ENCODE measurements around the gene KCNQ1. TPM values are rescaled to one million over a fixed set of nuclear protein-coding genes. Genes with fewer than 3 reads are reported as not detected.

KCNQ1 gene
- total and polyA plus RNA-seq, 2 experiments from 2014 or later: 0.45 to 0.87 TPM

DNA sequence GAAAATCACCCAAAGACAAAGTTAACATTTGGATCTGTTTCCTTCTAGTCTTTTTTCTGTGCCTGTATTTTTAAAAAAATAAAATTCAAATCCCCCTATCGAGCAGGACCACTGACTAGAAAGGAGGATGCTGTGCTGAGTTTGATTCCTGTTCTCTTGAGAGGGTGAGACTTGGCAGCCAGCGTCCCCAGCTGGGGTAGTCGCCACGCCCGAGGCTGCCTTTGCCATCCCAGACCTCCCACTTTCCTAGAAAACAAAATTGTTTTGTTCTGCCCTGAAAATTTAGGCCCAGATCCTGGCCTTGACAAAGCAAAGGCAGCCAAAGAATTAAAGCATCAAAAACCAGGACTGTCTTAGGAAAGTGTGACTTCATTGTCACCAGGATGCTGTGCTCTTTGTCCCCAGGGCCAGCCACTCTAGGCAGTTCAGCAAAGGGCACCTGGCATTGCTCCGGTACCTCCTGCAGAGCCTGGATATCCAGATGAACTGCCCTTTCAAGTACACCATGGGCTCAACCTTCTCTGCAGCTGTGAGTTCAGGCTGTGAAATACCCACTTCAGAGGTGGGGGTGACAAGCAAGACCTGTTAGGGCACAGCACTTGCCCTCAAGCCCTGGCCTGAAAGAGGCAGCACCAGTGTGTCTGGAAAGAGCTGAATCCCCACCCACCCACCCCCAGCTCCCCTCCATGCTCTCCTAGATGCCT, 210.4 kb downstream of the KCNQ1 start (continued):
- TF ChIP-seq, protein P1, sequence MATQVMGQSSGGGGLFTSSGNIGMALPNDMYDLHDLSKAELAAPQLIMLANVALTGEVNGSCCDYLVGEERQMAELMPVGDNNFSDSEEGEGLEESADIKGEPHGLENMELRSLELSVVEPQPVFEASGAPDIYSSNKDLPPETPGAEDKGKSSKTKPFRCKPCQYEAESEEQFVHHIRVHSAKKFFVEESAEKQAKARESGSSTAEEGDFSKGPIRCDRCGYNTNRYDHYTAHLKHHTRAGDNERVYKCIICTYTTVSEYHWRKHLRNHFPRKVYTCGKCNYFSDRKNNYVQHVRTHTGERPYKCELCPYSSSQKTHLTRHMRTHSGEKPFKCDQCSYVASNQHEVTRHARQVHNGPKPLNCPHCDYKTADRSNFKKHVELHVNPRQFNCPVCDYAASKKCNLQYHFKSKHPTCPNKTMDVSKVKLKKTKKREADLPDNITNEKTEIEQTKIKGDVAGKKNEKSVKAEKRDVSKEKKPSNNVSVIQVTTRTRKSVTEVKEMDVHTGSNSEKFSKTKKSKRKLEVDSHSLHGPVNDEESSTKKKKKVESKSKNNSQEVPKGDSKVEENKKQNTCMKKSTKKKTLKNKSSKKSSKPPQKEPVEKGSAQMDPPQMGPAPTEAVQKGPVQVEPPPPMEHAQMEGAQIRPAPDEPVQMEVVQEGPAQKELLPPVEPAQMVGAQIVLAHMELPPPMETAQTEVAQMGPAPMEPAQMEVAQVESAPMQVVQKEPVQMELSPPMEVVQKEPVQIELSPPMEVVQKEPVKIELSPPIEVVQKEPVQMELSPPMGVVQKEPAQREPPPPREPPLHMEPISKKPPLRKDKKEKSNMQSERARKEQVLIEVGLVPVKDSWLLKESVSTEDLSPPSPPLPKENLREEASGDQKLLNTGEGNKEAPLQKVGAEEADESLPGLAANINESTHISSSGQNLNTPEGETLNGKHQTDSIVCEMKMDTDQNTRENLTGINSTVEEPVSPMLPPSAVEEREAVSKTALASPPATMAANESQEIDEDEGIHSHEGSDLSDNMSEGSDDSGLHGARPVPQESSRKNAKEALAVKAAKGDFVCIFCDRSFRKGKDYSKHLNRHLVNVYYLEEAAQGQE (IDR thresholded peaks at IDR 0.05; ENCODE audit: unreplicated experiment): no peak
- no peak for TF ChIP-seq ZNF331 (CRISPR knock-in tag; IDR thresholded peaks at IDR 0.05; ENCODE audit: low read depth)

DNA sequence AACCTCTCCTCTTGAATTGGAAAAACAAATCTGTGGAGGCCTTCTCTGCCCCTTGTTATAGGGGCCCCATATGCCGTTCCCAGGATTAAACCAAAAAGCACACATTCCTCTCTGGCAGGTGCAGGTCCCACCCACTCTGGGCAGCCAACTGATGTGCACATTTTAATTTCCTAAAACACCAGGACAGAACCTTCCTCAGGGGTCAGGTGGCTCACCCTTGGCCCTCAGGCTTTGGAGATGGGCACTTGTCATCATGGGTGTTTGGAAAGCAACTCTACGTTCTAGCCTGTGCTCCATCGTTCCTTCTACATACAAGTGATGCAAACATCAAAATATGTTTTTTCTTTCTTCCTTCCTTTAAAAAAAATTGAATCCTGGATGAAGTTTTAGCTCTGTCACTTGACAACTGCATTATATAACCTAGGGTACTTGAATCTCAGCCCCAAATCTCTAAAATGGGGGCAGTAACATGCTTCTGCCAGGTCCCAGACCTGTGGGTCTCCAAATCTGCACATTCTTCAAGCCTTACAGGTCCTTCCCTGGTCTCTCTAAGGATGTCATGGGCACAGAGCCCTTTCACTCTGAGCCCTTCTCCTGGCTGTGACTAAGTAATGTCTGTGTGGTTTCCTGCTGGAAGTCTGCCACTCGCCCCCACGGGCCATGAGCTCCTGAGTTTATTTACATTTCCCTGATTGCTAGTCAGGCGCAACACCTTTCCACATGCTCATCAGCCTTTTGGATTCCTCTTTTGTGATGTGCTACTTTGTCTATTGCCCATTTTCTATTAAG, 211.2 kb downstream of the KCNQ1 start:
- Mint-ChIP-seq H3K27me3 (ENCODE audit: insufficient read depth, low read depth, poor library complexity) (peaks cover 71% of the 10 kb centered on the region), H3K9me3 (peaks cover 99% of the 10 kb centered on the region), H3K4me1 (no peaks in the 10 kb centered on the region; the same call in 1 of the 3 replicates), H3K4me3 (no peak overlapping the region), H3K36me3 (ENCODE audit: low read depth) (peaks cover 94% of the 10 kb centered on the region), H3K27ac (no peak overlapping the region)
- Histone ChIP-seq H3K36me3 (ENCODE audit: insufficient read depth) (peaks cover 15% of the 10 kb centered on the region; the same call in 1 of the 2 replicates), H3K27me3 (ENCODE audit: insufficient read depth) (peaks cover 98% of the 10 kb centered on the region), H3K79me2 (replicated peaks; ENCODE audit: insufficient read depth) (no peaks in the 10 kb centered on the region), H3K4me1 (ENCODE audit: insufficient read depth) (no peaks in the 10 kb centered on the region), H4K20me1 (replicated peaks; ENCODE audit: insufficient read depth) (no peaks in the 10 kb centered on the region; the same call in 1 of the 2 replicates), H3K4me2 (no peak overlapping the region), H2AFZ (no peak overlapping the region), H3K27ac (ENCODE audit: low read depth) (no peak overlapping the region), H3K9me2 (ENCODE audit: insufficient read depth) (no peaks in the 10 kb centered on the region; the same call in 1 of the 2 replicates), H3K4me3 (no peak overlapping the region), H3F3A (replicated peaks; ENCODE audit: low read depth) (no peaks in the 10 kb centered on the region)
- ATAC-seq (no peak), DNase-seq (ENCODE audit: low spot score) (no peak)
- TF ChIP-seq NANOG (IDR thresholded peaks at IDR 0.05; ENCODE audit: borderline replicate concordance) (no peak), EZH2phosphoT487 (IDR thresholded peaks at IDR 0.05; ENCODE audit: unreplicated experiment) (no peak), CREB1 (CRISPR knock-in tag; IDR thresholded peaks at IDR 0.05; ENCODE audit: low read depth) (no peak), POLR2AphosphoS5 (IDR thresholded peaks at IDR 0.05; ENCODE audit: low read depth) (no peak), JUNB (IDR thresholded peaks at IDR 0.05; ENCODE audit: unreplicated experiment) (no peak), EZH2 (IDR thresholded peaks at IDR 0.05; ENCODE audit: low read depth, unreplicated experiment) (no peak), STAT1 (IDR thresholded peaks at IDR 0.05; ENCODE audit: unreplicated experiment) (no peak)
- TF ChIP-seq, protein P2, sequence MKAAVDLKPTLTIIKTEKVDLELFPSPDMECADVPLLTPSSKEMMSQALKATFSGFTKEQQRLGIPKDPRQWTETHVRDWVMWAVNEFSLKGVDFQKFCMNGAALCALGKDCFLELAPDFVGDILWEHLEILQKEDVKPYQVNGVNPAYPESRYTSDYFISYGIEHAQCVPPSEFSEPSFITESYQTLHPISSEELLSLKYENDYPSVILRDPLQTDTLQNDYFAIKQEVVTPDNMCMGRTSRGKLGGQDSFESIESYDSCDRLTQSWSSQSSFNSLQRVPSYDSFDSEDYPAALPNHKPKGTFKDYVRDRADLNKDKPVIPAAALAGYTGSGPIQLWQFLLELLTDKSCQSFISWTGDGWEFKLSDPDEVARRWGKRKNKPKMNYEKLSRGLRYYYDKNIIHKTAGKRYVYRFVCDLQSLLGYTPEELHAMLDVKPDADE (IDR thresholded peaks at IDR 0.05): no peak
- TF ChIP-seq, protein P1 (IDR thresholded peaks at IDR 0.05; ENCODE audit: unreplicated experiment): no peak
- TF ChIP-seq, protein P3, sequence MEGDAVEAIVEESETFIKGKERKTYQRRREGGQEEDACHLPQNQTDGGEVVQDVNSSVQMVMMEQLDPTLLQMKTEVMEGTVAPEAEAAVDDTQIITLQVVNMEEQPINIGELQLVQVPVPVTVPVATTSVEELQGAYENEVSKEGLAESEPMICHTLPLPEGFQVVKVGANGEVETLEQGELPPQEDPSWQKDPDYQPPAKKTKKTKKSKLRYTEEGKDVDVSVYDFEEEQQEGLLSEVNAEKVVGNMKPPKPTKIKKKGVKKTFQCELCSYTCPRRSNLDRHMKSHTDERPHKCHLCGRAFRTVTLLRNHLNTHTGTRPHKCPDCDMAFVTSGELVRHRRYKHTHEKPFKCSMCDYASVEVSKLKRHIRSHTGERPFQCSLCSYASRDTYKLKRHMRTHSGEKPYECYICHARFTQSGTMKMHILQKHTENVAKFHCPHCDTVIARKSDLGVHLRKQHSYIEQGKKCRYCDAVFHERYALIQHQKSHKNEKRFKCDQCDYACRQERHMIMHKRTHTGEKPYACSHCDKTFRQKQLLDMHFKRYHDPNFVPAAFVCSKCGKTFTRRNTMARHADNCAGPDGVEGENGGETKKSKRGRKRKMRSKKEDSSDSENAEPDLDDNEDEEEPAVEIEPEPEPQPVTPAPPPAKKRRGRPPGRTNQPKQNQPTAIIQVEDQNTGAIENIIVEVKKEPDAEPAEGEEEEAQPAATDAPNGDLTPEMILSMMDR (conservative IDR thresholded peaks at IDR 0.05; ENCODE audit: low read depth in 2 of 2): no peak

Measured in GM23338 (cell line).